Progenitor cell of endocrine pancreas (in vitro differentiated cells): Measurements from ENCODE around the gene IFITM10. TPM values are rescaled to one million over a fixed set of nuclear protein-coding genes. Genes with fewer than 3 reads are reported as not detected.
A peak's percentile ranks its signal among the peaks of the same experiment; 100 is the strongest.

ENCODE experiments used
- DNase-seq: peaks from one replicate; pipeline ENCODE4 v3.0.0; 2021; ENCODE audit warnings: low spot score; ENCODE audit not compliant: unreplicated experiment
- H3K27ac Mint-ChIP-seq: 2 replicates; pipeline ENCODE4 v1.8.0; 2021; ENCODE audit warnings: mild to moderate bottlenecking, moderate library complexity, mixed read lengths
- H3K27me3 Mint-ChIP-seq: 2 replicates; pipeline ENCODE4 v1.8.0; 2021; ENCODE audit warnings: mixed read lengths
- H3K36me3 Mint-ChIP-seq: 2 replicates; pipeline ENCODE4 v1.8.0; 2022; ENCODE audit warnings: mixed read lengths; ENCODE audit not compliant: insufficient read depth
- H3K4me1 Mint-ChIP-seq: 2 replicates; pipeline ENCODE4 v1.8.0; 2021; ENCODE audit warnings: low read depth, mixed read lengths
- H3K4me3 Mint-ChIP-seq: 2 replicates; pipeline ENCODE4 v1.8.0; 2021; ENCODE audit warnings: low read depth, mild to moderate bottlenecking, moderate library complexity, mixed read lengths
- H3K9me3 Mint-ChIP-seq: 2 replicates; pipeline ENCODE4 v1.8.0; 2021; ENCODE audit warnings: low read depth, mixed read lengths
- CTCF ChIP-seq: fragments of 200-600 bp; sonication (generic); IDR thresholded peaks from one replicate; pipeline ENCODE4 v1.5.0; 2021; ENCODE audit warnings: antibody characterized with exemption, mild to moderate bottlenecking; ENCODE audit not compliant: unreplicated experiment
- long read RNA-seq: library from polyadenylated mRNA; unstranded; transcript quantifications from one replicate; pipeline ENCODE4 v2.0.0, GENCODE V29; 2020
- total RNA-seq: library from RNA; stranded (reverse); gene quantifications from 2 replicates; pipeline ENCODE4 v1.2.1, GENCODE V29; 2021

The IFITM10 gene
- 1.2 TPM in 2 replicates for total RNA-seq
- long read RNA-seq: 0 reads

GRCh38 chr11:1750481-1750839 lies at the start of gene IFITM10:
Gene IFITM10 (minus strand): TSS chr11:1750595. CDS start chr11:1750442, 153 bp downstream.
- peaks cover 33% of the 10 kb centered on the region for H3K27me3 Mint-ChIP-seq
- no peak for TF ChIP-seq CTCF
- DNase-seq: no peak
- peak within 1 kb of the TSS; percentile 50 for H3K4me3 Mint-ChIP-seq
- H3K4me1 Mint-ChIP-seq: peaks cover 9% of the 10 kb centered on the region
- H3K9me3 Mint-ChIP-seq: peaks cover 4% of the 10 kb centered on the region
- no peaks in the 10 kb centered on the region for H3K36me3 Mint-ChIP-seq
- H3K27ac Mint-ChIP-seq: peak within 1 kb of the TSS; percentile 43

- TF ChIP-seq CTCF: no peak
- no peak for DNase-seq
- no peaks in the 10 kb centered on the region for H3K36me3 Mint-ChIP-seq
- H3K27me3 Mint-ChIP-seq: peaks cover 43% of the 10 kb centered on the region
- no peak overlapping the region for H3K27ac Mint-ChIP-seq
- no peak overlapping the region for H3K4me3 Mint-ChIP-seq
- H3K9me3 Mint-ChIP-seq: no peaks in the 10 kb centered on the region
- H3K4me1 Mint-ChIP-seq: no peaks in the 10 kb centered on the region
Measured at GRCh38 chr11:1797391-1798125, 47.2 kb upstream of the IFITM10 start.

GRCh38 chr11:1796413-1797011 lies 46.1 kb upstream of the IFITM10 start:
- Mint-ChIP-seq H3K36me3 (no peaks in the 10 kb centered on the region), H3K4me1 (no peaks in the 10 kb centered on the region), H3K27ac (peak overlapping the region; percentile 52), H3K9me3 (no peaks in the 10 kb centered on the region), H3K27me3 (peaks cover 50% of the 10 kb centered on the region), H3K4me3 (no peak overlapping the region)
- no peak for TF ChIP-seq CTCF
- no peak for DNase-seq

- Mint-ChIP-seq H3K4me3 (no peak overlapping the region), H3K27ac (no peak overlapping the region), H3K9me3 (peaks cover 3% of the 10 kb centered on the region), H3K36me3 (no peaks in the 10 kb centered on the region), H3K27me3 (peaks cover 60% of the 10 kb centered on the region), H3K4me1 (no peaks in the 10 kb centered on the region)
- DNase-seq: no peak
- TF ChIP-seq CTCF: no peak
Measured at GRCh38 chr11:1793081-1793480, 42.7 kb upstream of the IFITM10 start.

- no peaks in the 10 kb centered on the region for H3K36me3 Mint-ChIP-seq
- TF ChIP-seq CTCF: no peak
- no peak overlapping the region for H3K4me3 Mint-ChIP-seq
- H3K27ac Mint-ChIP-seq: no peak overlapping the region
- no peaks in the 10 kb centered on the region for H3K4me1 Mint-ChIP-seq
- H3K27me3 Mint-ChIP-seq: peaks cover 59% of the 10 kb centered on the region
- no peak for DNase-seq
- H3K9me3 Mint-ChIP-seq: peaks cover 3% of the 10 kb centered on the region
Measured at GRCh38 chr11:1792461-1792860, 42.1 kb upstream of the IFITM10 start.
